T-helper 22 cell (primary cell): ENCODE data around the gene PRDM16.

Source experiments
- DNase-seq: peaks from one replicate; pipeline ENCODE4 v3.0.0-alpha.2; 2020; ENCODE audit warnings: low read depth

Gene PRDM16

GRCh38 chr1:3183411-3183810, 114.4 kb downstream of the PRDM16 start:
- DNase-seq = no peak

- DNase-seq = no peak
These were observed 114.8 kb downstream of the PRDM16 start for GRCh38 chr1:3183813-3184212.

- DNase-seq = no peak
These were observed 115.7 kb downstream of the PRDM16 start for GRCh38 chr1:3184666-3185065.

DNA sequence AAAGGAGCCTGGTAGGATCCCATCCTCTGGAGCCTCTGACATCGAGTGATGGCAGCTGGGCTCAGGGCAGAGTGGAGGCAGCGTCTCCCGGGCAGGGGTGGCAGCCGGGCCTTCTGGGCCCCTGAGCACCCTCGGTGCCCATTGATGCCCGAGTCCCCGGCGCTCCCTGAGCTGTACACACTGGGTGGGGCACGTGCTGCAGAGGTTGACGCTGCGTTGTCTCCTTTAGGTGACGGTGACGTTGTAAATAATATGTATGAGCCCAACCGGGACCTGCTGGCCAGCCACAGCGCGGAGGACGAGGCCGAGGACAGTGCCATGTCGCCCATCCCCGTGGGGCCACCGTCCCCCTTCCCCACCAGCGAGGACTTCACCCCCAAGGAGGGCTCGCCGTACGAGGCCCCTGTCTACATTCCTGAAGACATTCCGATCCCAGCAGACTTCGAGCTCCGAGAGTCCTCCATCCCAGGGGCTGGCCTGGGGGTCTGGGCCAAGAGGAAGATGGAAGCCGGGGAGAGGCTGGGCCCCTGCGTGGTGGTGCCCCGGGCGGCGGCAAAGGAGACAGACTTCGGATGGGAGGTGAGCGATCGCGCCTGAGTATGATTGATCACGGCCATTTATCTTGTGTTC, 117.0 kb downstream of the PRDM16 start:
- no peak for DNase-seq

- no peak for DNase-seq
These were observed 117.5 kb downstream of the PRDM16 start for GRCh38 chr1:3186526-3186921.

DNA sequence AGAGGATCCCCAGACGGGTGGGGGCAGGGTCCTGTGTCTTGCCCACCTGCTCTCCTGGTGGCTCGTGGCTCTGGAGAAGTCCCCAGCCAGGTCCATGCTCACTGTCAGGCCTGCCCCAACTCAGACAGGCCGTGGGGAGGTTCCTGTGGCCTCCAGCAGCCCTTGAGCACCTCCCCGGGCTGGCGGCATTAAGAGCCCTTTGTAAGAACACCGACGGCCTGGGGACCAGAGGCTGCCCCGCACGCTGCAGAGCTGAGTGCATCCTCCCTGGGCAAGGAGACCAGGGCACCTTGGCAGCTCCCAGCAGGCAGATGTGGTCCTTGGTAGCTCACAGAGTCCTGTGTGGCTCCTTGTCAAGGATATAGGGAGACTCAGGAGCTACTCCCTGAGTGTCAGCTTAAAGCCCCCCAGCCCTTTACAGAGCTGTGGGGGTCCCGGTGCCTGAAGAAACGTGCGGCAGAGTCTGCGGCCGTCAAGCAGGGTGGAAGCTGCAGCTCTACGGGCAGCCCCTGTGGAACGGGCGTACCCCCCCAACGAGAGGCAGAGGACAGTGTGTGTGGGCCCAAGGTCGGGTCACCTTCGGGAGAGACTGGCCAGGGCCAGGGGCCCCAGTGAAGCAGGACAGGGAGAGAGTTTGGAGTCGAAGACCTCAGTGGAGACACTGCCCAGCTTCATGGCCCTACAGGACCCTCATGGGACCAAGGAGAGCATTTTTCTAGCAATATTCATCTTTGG, 118.6 kb downstream of the PRDM16 start:
- DNase-seq = no peak

DNA sequence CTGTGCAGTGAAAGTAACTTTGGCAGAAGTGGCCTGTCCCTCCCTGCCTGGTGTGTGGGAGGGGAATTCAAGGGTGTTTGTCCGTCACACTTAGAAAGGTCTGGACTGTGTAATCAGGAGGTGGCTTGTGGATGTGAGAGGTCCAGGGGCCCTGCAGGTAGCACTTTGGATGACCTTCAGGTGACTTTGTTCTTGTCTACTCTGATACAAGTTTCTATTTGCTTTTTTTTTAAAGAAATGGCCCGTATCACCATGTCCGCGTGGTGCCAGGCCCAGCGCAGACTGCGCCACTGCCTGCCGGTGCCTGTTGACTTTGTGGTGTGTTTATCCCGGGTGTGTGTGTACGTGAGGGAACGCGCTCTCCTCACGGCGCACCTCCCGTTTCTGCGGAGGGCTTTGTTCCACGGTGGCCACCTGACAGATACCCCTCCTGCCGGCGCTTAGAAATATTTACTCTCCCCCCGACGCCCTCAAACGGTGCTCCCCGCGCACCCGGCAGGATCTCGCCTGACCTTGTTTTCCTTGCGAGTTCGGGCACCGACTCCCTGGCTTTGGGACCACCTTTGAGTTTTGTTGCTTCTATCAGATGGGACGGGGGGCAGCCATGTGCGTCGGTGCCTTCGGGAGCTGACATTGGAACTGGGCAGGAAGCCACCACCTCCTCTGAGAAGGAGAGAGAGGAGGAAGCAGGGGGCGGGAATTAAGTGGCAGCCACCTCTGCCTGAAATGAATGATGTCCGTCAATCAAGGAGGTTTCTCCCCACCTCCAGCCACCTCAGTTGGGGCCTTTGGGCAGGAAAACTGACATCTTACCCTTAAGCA, 119.4 kb downstream of the PRDM16 start:
- DNase-seq = no peak

- no peak for DNase-seq
These were observed 121.4 kb downstream of the PRDM16 start for GRCh38 chr1:3190256-3191041.

- DNase-seq = no peak
These were observed 123.4 kb downstream of the PRDM16 start for GRCh38 chr1:3192361-3192760.

GRCh38 chr1:3192825-3193224, 123.8 kb downstream of the PRDM16 start:
- no peak for DNase-seq

- DNase-seq = no peak
These were observed 124.8 kb downstream of the PRDM16 start for GRCh38 chr1:3193811-3194210.

DNA sequence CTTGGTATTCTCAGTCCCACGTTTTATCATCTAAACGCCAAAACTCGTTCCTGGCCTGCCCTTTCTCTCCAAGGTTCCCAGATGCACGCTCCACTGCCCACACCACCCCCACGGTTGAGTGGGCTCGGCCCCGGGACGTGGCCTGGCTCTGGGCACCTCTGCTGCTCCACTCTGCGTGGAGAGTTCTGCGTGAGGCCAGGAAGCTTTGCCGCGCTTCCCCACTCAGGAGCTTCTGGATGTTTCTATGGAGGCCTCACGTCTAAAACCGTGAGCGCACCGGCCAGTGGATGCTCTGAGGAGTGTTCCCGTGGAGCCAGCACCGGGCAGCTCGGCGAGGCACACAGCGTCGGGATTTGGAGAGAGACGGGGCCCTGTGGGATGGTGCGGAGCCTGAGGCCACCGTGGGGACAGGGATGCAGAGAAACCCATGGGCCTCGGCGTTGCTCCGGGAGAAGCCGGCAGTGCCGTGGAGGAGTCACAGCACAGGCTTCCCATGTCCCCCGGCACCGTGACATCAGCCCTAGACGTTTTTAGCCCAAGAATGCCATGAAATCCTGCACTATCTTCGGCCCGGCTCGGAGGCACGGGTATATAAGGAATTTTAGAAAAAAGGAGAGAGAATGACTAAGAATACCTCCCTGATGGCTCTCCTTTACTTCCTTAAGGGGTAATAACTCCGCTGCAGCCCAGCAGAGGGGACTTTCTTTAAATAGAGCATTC, 125.9 kb downstream of the PRDM16 start:
- DNase-seq = no peak

DNA sequence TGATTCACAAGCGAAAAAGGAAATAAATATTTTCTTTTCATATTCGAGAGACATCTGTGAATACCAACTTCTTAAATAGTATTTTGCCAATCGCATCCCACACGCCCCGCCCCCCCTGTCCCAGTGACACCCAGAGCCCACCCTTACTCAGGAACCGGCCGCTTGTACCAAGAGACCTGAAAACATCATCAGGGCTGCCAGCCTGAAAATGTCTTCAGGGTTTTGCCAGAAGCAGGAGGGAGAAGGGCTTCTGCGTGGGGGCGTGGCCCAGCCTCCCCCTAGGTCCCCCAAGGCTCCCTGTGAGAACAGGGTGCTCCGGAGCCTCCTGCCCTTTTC, 126.4 kb downstream of the PRDM16 start:
- no peak for DNase-seq

- no peak for DNase-seq
These were observed 127.0 kb downstream of the PRDM16 start for GRCh38 chr1:3195966-3196515.

DNA sequence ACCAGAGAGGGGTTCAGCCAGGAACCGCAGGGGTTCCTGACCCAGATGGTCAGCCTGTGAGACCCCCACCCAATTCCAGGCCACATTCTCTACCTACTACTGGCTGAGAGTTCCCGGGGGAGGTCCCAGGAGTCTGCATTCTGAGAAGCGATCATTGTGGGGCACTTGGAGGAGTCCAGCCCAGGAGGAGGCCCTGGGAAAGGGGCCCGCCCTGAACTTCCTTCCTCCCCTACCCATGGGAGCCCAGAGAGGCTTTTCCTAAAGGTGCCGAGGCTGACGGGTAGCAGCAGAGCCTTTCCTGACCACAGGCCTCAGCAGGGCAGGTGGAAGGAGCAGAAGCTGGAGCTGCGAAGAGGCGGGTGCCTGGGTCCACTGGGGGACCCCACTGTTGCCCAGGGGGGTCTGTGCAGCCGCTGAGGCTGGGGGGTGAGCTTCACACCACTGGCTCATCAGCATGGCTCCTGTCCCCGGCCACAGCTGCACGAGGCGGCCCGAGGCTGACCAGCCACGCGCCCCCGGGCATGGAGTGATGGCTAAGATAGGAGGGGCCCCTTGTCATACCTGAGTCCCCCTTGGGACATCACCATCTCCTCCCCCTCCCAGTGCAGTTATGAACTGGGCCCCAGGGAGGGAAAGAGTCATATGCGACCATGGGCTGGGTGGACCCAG, 127.7 kb downstream of the PRDM16 start:
- DNase-seq = no peak

GRCh38 chr1:3197781-3198316, 128.8 kb downstream of the PRDM16 start:
- no peak for DNase-seq

GRCh38 chr1:3198371-3199271, 129.6 kb downstream of the PRDM16 start:
- DNase-seq = no peak

DNA sequence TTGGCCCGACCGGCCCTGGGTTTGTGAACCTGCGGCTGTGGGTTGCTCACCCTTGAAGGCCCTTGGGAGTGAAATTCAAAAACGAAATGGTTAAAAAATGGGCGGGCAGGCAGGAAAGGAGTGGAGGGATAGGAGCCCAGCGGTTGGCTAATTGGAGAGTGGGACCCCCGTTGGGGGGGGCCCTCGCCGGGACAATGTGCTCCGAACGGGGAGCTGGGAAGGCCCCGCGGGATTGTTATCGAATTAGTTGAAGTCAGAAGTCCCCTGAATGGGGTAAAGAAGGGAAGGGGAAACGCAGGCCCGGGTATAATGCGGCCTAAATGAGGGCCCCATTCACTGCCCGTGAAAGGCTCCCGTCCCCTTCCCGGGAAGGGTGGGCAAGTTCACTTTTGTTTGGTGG, 135.7 kb downstream of the PRDM16 start:
- no peak for DNase-seq

DNA sequence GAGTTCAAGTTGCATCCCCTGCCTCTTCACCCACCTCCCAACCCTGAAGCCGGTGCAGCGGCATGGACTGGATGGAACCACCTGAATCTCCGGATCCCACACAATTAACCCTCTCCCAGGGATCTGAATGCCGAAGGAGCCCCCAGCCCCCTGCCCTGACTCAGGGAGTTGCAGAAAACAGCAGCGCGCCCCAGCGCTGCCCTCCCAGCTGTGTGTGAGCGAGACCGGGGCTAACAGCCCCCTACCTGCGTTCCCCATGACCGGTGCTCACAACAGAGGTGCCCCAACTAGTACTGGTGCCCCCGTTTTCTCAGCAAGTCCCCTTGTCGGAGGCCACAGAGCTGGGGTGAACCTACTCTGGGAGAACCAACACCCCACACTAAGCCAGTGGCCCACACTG, 136.8 kb downstream of the PRDM16 start:
- no peak for DNase-seq

DNA sequence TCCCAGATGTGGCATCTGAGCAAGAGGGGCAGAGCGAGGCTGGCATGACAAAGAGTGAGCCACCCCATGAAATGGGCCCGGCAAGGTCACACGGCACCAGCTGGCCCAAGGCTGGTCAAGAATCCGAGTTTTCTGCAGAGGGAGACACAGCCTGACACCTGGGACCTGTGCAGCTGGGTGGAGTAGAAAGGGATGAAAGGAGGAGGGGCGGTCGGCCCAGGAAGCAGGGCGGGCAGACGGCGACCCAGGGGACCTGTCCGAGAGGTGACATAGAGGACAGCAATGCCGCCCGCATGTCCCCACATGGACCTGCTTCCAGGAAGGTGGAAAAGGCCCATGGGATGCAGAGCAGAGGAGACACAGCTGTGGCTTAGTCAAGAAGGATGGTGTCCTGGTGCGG, 137.7 kb downstream of the PRDM16 start:
- no peak for DNase-seq
